ENCODE results near the gene SH3PXD2A. TPM values are rescaled to one million over a fixed set of nuclear protein-coding genes. Genes with fewer than 3 reads are reported as not detected.

The SH3PXD2A gene
- total and polyA plus RNA-seq, 9 of the 15 experiments (the other 6 are each of a cell fraction or from before 2014, with no cell fraction given) = 0.41 to 9.3 (median 2.5) TPM

DNA sequence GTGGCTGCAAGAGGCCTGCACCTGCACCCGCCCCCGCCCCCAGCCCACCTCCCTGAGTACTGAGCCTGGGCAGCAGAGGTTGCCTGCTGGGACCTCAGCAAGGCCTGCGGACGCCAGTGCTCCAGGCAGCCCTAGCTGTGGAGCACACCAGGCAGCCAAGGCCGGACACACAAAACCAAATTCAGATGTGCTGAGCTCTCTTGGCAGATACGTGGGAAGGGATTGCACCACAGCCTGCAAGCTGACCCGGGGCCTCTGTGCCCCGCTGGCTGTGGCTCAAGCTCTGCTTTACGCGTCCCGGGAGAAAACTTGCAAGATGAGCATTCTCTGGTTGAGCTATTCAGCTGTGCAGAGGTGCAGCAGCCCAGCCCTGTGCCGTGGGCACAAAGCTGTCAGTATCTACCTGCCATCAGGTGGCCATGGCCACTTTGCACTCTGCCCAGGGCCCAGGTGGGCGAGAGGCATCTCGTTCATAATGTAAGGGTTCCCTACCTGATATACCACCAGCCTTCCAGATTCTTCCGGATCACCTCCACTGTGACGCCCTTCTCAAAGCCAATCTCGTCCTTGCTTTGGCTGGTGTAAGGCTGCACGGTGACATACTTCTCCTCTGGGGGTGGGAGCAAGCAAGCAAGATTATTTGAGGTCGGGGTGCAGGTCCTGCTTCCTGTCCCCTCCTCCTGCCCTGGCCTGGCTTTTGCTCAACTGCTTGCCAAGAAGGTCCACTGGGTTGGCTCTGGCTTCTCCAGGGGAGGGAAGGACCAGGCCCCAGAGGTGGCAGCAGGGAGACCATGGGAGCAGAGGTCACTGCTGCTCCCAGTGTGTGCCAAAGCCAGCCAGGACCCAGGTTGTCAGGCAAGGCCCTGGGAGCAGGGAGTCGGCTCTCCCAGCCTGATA, 238.4 kb downstream of the SH3PXD2A start:
- Histone ChIP-seq H3K4me3 (no peak overlapping the region), H3K9me1 (ENCODE audit: control insufficient read depth, insufficient read depth, low read length) (peaks cover 4% of the 10 kb centered on the region), H3K9me3 (replicated peaks; ENCODE audit: control insufficient read depth, insufficient read depth, low read depth, low read length) (no peaks in the 10 kb centered on the region), H3K4me2 (ENCODE audit: insufficient read depth, low read length) (no peak overlapping the region), H3K79me2 (ENCODE audit: control insufficient read depth, insufficient read depth, low read length) (peaks cover 5% of the 10 kb centered on the region; the same call in 2 of the 3 replicates), H3K27me3 (ENCODE audit: control insufficient read depth in 2 of 2, insufficient read depth in 2 of 2, low read length in 2 of 2) (no peaks in the 10 kb centered on the region), H4K20me1 (replicated peaks; ENCODE audit: control insufficient read depth, insufficient read depth, low read length) (no peaks in the 10 kb centered on the region), H3K9ac (ENCODE audit: insufficient read depth in 1 of 2, low read depth in 2 of 2, low read length in 2 of 2) (peak overlapping the region in 1 of 2 experiments; percentile 64; a peak in 2 of 4 replicates), H3K36me3 (ENCODE audit: control insufficient read depth, insufficient read depth, low read length) (peaks cover 50% of the 10 kb centered on the region; the same call in 2 of the 3 replicates), H3K4me1 (replicated peaks in 1 of 2; ENCODE audit: control insufficient read depth in 2 of 2, insufficient read depth in 2 of 2, low read length in 2 of 2) (peaks cover 75 to 82% of the 10 kb centered on the region in 2 experiments), H3K27ac (ENCODE audit: extremely low read depth, low read depth, low read length) (no peak overlapping the region), H2AFZ (ENCODE audit: low read depth, low read length) (no peak overlapping the region)
- no TSS peak for BruUV-seq (replicated peaks)
- DNase-seq (ENCODE audit: extremely low read depth in 1 of 4, low spot score in 3 of 4) (no peak), FAIRE-seq (no peak), ATAC-seq (no peak)
- CTCF ChIA-PET (ENCODE audit: low intra/inter-chr PET ratio) = interaction anchor here (0.6 kb wide), 1 partner anchor 8 kb away, joined by 5 read pairs; no protein-coding TSS in a partner anchor
- 78% methylated on average over 9 of the region's 20 CpGs for WGBS (ENCODE audit: insufficient coverage, low coverage, missing lambda C conversion rate)
- intact Hi-C loops (cut with micrococcal nuclease) (loop anchor here (5.0 kb wide), 1 partner anchor 50 kb away; no protein-coding TSS in a partner anchor), in situ Hi-C loops (cut with MboI) (no loop called here)
- POLR2A ChIA-PET = no interaction called here
- TF ChIP-seq, protein P1, sequence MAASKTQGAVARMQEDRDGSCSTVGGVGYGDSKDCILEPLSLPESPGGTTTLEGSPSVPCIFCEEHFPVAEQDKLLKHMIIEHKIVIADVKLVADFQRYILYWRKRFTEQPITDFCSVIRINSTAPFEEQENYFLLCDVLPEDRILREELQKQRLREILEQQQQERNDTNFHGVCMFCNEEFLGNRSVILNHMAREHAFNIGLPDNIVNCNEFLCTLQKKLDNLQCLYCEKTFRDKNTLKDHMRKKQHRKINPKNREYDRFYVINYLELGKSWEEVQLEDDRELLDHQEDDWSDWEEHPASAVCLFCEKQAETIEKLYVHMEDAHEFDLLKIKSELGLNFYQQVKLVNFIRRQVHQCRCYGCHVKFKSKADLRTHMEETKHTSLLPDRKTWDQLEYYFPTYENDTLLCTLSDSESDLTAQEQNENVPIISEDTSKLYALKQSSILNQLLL (CRISPR knock-in tag; IDR thresholded peaks at IDR 0.05; ENCODE audit: borderline replicate concordance) = no peak
- no peak for TF ChIP-seq MCM2 (IDR thresholded peaks at IDR 0.05; ENCODE audit: low read depth)
- TF ChIP-seq PHF21A (IDR thresholded peaks at IDR 0.05; ENCODE audit: borderline replicate concordance, low read depth) = no peak

Measured in K562 (cell line).